ENCODE measurements around the gene TEX22.

Gene TEX22

DNA sequence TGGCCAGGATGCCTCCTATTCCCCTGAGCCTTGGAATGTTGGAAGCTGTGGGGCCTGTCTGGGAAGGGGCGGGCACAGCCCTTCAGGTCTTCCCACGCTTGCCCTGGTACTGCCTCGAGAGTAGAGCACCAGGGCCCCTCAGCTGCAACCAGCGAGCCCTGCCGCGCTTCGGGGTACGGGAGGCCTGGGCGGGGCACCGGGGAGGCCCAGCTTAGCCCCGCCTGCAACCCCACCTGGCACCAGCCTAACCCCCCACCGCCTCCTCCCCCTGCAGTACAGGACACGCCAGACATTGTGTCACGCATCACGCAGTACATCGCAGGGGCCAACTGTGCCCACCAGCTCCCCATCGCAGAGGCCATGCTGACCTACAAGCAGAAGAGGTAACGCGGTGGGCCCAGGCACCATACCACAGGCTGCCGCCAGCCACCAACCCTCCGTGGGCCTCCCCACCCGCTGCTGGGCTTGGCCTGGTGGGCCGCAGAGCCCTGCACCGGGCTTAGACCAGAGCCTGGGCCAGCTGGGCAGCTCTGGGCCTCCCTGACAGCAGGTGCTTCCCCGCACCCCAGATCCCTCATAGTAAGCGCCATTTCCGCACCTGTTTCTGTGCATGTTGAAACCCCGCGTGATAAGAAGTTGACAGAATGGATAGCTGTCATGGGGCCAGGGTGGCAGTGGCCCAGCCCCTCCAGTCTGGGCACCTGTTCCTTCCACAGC, 13.6 kb upstream of the TEX22 start:
- DNase-seq (ENCODE audit: low spot score): no peak

DNA sequence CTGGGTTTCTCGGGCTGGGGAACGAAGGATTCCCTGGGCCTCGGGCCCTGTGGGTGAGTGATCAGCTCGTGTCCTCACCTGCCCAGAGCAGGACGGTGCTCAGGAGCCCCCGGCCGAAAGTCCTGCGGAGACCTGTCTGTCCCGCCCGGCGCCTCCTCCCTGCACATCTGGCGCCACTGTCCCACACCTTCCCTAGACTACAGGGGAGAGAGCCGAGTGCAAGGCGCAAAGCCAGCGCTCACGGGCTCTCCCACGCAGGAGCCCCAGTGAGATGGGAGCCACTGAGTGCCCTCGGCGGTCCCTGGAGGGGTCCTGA, 13.1 kb upstream of the TEX22 start:
- DNase-seq (ENCODE audit: low spot score): no peak

DNA sequence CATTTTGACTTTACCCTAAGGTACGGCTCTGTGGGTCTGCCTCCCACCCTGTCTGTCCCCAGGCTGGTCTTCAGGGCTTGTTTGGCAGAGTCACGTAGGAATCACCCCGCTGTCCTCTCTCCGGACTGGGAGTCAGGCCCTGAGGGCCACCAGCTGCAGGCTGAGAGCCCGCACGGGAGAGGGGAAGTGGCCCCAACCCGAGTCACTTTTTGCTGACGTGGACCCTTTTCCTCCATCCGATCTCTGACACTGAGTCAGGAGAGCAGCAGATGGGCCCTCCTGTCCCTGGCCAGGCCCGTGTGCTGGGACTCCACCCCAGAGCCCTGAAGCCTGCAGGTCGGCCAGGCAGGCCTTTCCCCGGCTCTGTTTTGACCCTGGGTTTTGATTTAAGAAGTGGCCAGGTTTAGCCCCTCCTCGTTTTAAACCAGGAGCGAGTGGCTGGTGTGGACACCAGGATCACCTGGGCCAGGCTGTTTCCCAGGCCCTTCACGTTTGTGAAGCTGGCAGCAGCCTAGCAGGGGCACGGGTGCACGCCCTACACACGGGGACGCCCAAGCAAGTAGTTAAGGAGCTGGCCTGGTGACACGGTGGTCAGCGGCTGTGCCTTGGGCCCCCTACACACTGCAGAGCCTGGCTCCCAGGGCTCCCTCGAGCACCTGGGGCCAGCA, 12.5 kb upstream of the TEX22 start:
- DNase-seq (ENCODE audit: low spot score): no peak

DNA sequence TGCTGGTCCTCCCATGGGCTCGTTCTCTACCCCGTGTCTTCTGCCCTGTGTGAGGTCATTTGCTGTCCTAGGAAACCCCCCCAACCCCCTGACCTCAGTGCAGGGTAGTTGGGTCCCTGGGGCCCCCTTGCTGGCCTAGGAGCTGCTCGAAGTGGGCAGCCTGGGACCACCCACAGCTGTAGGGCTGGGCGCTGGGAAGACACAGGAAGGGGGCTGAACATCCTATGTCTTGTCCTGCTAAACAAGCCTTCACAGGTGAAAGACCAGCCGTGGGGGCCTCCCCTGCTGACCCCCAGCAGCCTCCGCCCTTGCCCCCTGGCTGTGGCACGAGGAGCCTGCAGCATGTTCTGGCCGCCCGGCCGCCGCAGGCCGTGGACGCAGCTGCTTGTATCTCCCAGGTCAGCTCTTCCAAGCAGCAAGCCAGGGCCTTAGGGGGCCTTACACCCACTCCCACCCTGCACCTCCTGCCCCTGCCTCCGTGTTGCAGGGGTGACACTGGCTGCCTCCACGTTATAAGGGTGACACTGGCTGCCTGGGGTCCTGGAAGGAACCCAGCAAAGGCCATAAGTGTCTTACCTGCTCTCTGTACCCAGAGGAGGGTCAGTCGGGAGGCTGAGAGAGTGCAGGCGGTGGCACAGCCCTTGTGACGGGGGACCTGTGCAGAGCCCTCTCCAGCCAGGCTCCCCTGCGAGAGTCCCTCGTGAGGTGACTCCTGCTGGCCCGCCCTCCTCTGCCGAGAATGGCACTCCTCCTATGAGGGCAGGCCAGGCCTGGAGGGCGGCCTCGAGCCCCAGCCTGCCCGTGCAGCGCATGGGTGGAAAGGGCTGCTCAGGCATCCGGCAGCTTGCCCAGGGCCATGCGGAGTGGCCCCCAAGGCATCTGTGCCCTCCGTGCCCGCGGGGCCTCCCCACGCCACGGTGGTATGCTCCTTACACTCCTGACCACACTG, 11.5 kb upstream of the TEX22 start:
- DNase-seq (ENCODE audit: low spot score): no peak

DNA sequence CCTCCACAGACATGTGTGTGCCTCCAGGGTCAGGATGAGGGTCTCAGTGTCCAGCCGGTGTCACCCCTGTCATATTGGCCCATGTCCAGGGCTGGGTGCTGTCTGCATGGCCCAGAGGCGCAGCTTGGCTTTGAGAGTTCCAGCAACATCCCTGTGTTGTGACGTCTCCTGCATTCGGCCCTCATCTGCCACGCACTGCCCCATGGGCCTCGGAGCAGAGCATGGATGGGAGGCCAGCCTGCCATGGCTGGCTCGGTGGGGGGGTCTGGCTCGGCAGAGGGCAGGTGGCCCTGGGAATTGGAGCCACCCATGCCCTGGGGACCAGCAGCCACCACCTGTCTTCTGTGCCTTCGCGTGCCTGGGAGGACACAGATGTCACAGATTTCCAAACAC, 10.8 kb upstream of the TEX22 start:
- no peak for DNase-seq (ENCODE audit: low spot score)

DNA sequence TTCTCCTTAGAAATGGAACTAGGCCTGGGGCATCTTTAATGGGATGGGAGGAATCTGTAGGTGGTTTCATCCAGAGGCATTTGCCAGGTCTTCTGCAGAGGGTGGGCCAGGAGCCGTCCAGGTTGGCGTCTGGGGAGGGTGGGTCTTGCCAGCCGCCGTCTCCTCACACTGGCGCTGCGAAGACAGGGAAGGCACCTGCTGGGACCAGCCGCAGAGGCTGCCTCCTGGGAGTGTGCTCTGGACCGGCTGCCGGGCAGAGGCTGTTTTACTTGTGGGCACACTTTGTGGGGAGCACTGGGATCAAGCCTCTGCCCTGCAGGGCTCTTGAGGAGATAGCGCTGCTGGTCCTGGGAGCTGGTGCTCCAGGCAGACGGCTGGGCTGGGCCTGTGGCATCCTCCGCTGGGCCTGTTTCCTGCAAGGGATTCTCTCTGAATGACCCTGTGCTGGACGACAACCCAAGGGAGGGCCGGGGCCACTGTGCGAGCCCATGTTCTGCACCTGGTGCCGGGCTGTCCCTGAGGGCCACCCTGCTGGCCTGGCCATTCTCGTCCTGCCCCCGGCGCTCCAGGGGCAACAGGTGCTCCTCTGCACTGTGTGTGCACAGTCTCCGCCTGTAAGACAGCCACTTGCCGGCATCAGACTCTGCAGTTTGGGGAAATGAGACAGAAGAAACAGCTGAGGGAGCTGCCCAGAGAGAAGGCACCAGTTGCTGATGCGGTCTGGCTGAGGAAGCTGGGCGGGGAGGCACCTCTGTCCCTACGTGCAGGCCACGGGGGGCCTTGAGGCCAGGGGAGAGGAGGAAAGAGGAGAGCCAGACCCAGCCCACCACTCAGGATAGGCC, 10.0 kb upstream of the TEX22 start:
- no peak for DNase-seq (ENCODE audit: low spot score)

DNA sequence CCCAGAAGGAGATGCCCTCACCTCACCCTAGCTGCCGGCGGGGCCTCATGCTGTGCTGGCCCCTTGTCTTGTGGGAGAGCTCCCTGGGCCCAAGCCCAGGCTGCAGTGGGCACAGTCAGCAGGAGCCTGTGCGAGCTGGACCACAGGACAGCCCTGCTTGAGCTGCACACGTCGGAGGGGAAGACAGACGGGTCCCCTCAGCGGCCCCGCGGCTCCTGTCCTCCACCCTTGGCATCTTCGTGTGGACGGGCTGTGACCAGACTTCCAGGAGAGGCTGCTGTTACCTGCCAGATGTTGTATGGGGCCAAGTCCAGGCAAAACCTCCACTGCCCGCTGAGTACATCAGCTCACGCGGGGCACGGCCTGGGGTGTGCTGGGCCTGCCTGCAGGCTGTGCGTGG, 9.4 kb upstream of the TEX22 start:
- DNase-seq (ENCODE audit: low spot score): no peak

DNA sequence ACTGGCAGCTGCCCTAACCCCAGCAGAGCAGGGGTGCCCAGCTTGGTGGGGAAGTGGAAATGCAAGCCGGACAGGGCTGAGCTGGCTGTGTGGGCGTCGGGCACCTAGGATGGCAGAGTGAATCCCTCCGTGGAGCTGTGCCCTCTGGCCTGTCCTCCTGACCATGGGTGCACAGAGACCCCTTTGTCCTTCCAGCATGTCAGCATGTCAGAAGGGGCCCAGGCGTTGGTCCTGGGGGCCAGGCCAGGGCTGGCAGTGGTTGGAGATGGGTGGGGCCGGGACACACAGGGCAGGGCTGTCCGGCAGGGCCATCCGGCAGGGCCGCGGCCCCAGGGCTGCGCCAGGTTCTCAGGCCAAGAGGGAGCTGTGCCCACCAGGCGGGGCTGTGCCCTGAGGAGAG, 8.8 kb upstream of the TEX22 start:
- DNase-seq (ENCODE audit: low spot score): no peak

DNA sequence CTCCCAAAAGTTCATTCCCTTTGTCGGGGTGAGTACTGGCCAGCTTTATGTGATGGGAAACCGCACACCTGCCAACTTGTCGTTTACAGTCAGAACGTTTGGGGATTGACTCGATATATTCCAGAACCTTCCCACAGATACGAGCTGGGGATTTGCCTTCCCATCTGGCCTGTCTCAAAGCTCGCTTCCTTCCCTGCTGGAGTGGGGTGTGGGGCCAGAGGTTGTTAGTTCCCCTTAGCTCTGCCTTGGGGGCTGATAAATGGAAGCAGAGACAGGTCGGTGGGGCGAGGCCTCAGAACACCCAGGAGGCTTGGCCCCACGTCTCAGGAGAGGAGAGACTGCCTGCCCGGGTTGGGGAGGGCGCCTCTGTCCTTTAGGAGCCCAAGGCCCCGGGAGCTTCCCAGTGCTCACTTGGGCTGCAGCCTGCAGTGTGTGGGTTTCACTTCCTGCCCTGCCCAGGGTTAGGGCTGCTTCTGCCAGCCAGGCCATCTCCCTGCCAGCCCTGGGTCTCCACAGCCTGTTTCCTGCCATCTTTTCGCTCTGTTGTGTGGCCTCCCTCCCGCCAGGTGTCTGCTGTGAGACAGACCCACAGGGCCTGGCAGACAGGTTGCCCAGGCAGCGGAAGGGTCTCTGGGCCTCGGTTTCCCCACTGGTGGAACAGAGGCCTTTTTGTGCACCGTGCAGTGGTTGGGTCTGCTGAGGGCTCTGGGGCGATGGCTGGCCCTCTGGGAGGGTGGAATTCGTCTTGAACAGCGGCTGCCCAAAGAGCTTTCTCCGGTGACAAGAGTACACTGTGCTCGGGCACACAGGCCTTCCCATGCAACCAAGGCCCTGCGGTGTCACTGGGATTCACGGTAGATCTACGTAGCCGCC, 8.1 kb upstream of the TEX22 start:
- no peak for DNase-seq (ENCODE audit: low spot score)

DNA sequence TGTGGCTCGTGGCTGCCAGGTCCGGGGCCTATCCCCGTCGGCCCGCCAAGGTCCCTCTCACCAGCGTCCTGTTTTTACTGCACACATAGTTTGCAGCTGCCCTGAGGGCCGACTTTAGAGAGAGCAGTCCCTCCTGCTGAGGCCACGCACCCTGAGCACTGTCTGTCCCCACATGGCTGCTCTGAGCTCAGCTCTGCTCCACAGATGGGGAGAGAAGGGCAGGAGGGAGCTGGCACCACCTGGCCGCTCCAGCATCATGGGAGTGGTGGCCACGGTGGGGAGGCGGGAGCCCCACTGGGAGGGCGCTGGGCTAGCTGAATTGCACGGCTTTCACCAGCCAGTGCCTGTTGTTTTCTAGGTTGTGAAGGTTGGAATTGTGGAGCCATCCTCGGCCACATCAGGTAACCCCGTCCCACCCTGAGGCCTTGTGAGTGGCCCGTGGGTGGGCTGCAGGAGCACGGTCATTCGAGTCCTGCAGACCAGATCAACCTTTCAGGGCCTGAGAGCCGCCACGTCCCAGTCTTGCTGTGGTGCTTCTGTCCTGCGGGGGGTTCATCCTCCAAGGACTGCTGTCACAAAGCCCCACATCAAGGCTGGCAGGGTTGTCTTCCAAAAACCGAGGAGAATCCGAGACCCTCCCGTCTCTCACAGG, 7.4 kb upstream of the TEX22 start:
- no peak for DNase-seq (ENCODE audit: low spot score)

DNA sequence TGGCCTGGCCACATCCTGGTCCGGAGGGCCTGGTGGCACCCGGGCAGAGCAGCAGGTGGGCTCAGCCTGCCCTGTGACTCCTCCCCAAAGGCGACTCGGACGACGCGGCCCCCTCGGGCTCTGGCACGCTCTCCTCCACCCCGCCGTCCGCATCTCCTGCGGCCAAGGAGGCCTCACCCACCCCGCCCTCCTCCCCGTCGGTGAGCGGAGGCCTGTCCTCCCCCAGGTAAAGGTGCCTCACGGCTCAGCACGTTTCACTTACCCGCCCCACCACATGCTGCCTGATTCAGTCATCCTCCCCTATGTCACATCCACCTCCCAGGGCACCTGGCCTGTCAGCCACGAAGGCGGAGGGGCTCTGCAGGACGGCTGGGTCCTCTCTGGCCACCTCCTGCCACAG, 6.8 kb upstream of the TEX22 start:
- DNase-seq (ENCODE audit: low spot score): no peak

DNA sequence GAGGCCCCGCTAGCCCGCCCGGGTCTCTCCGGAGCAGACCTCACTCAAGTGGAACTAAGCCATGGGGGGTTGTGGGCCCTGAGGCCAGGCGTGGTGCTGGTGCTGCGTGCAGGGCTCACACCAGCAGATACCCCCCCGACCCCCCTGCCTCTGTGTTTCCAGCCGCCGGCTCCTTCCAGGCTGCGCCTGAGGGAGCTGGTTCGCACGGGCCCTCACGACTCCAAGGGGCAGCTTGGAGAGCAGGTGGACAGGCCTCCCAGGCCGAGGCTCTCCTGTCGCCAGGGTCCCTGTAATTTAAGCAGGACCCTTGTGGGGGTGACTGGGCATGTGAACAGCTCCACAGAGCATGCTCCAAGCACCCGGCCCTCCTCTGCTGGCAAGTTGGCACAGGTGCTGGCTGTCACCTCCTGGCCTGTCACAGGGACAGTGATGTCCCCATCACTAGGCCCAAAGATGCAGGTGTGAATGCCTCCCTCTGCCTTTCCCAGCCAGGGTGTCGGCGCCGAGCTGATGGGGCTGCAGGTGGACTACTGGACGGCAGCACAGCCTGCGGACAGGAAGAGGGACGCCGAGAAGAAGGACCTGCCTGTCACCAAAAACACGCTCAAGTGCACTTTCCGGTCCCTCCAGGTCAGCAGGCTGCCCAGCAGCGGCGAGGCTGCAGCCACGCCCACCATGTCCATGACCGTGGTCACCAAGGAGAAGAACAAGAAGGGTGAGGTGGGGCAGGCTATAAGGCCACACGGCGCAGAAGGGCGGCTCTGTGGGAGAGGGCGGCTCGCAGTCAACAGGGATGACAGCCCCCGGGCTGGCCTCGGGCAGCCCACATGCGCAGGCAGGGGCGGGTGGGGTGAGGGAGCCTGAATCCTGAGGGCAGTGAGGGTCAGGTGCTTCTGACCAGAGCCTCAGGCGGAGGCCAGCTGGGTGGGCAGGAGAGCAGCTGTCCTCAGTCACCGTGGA, 5.9 kb upstream of the TEX22 start:
- DNase-seq (ENCODE audit: low spot score): no peak

DNA sequence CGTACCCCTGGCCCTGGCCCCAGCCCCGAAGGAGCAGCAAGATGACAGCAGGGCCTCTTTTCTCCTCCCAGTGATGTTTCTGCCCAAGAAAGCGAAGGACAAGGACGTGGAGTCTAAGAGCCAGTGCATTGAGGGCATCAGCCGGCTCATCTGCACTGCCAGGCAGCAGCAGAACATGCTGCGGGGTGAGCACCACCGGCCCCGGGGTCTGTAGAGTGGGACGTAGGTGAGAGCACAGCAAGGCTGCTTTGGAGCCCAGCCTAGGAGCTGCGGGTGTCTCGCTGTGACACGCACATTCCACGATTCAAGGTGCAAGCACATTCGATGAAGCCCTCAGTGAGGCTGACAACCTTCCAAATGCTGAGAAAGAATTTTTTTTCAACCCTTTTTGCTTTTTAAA, 5.2 kb upstream of the TEX22 start:
- no peak for DNase-seq (ENCODE audit: low spot score)

DNA sequence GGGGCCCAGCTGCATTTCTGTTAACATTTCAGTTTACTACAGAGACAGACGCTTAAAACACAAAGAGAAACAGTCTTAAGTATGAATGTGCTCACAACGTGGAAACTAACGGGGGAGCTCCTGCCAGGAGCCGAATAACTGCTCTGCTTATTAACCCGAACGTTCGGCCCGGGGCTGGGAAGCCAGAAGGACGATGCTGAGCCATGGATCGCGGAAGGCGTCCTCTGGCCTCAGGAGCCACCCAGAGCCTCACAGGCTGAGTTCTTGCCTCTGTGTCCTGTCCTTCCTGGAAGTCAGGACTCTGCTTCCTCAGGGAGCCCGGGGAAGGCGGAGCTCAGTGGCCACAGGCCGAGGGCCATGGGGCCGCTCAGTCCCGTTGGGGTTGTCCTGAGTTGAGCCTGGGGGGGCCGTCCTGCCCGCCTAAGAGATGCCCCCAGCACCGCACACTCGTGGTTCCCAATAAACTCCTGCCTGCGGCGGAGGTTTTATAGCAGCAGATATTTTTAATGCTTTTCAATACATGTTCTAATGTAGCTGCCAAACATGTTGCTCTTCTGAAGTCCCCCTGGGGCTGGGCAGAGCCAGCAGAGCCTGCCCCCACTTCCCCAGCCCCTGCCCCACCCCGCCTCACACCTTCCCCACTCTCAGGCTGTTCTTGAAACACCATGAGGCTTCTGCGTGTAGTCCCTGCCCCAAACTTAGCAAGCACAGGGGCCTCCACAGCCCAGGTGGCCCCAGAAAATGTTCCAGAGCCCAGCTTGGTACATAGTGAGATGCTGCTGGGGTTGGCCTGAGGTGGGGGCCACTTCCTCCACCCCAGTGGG, 3.4 kb upstream of the TEX22 start:
- DNase-seq (ENCODE audit: low spot score): no peak

DNA sequence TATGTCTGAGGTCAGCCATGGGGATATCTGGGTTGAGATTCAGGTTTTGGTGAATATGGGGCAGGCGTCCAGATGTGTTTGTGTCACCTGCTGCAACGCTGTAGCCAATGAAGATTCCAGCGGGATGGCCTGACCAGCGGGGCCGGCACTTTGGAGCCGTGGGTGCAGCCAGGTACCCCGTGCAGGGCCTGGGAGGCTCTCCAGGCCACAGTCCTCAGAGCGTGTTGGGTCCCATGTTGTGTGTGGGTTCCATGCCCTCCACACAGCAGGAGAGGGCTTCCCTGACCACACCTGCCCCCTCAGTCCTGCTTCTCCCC, 2.8 kb upstream of the TEX22 start:
- no peak for DNase-seq (ENCODE audit: low spot score)

DNA sequence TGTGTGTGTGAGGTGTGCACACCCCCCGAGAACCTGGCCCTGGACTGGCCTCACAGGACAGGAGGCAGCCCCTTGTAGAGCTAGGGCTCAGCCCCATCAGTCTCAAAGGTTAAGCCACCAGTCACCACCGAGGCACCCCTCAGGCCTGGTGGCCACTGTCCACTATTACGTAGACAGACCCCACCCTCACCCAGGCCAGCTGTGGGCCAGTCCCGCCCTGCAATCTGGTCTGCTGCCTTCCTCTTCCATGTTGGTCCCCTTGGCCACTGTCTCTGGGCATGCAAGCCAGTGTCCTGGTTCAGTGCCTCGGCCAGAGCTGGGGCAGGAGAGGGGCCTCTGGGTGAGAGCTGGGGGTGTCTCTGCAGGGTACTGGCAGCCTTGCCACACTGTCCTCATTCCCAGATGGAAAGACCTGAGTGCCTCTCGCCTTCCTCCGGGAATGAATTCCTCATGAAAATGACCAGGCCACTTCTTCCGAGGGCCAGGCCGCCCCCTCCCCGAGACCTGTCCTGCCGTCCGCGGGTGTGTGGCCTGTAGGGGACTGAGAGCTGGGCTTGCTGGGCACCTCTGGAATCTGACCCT, 897 bp upstream of the TEX22 start:
- DNase-seq (ENCODE audit: low spot score): peak; percentile 43

DNA sequence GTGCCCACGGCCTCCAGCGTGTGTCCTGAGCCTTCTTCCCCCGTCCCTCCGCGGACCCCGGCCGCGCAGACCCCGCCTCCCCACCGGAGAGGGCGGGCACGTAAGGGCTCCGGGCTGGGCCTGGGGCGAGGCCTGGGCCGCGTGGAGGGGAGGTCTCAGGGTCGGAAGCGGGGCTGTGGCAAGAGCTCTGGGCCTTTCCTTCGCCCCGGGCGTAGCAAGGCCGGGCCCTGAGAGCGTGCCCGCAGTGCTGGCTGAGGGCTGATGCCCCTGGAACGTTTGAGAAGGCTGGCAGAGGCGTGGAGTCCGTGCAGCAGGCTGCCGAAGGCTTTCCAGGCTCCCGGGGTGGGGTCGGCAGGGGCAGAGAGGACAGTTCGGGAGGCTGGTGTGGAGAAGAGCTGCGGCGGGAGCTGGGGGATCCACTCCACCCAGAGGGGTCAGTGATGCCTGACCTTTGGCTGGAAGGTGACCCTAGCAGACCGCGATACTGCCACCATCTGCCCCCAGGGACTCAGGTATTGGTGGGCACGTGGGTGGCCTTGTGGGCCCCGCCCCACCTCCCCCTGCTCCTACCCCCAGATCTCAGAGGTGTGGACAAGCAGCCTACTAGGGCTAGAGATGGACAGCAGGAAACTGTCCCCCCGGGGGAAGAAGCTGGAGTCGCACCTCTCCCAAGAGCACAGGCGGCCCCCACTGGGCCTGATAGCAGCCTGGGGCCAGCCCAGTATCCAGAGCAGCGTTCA, 558 bp downstream of the TEX22 start:
- peak; percentile 76 for DNase-seq (ENCODE audit: low spot score)

DNA sequence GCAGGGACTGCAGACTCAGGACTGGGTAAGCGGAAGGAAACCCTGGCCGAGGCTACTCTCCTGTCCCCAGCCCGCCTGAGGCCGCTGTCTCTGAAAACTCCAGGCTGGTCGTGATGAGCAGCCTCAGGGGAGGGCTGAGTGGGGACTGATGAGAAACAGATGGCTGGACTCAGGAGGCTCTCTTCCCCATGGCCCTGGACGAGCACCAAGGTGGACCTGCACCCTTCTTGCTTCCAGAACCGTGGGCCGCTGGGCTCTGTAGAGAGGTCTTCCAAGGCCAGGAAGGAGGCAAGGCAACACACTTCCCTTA, 1.1 kb downstream of the TEX22 start:
- no peak for DNase-seq (ENCODE audit: low spot score)

Data from HuH-7.5 (cell line).